SU-DHL-6 (cell line): Measurements from ENCODE around the gene C5AR2.
"Not testable (repeated sequence)": the region's sequence is repeated elsewhere in the genome, so short reads cannot be mapped to it uniquely, and the experiment has no call there.

Source experiments
- EZH2phosphoT487 ChIP-seq: fragments of 200-600 bp; sonication (generic), shearing (Covaris generic); conservative IDR thresholded peaks from 2 replicates; pipeline ENCODE4 v1.6.1; 2018; ENCODE audit warnings: mild to moderate bottlenecking, antibody characterized with exemption, low read length, moderate library complexity, mixed read lengths
- TF ChIP-seq, protein P1 (sequence below): fragments of 200-600 bp; sonication (generic); IDR thresholded peaks from one replicate; pipeline ENCODE4 v1.5.1; 2017; ENCODE audit warnings: antibody characterized with exemption, mild to moderate bottlenecking, low read length, moderate library complexity; ENCODE audit not compliant: insufficient read depth, poor library complexity, severe bottlenecking

DNA sequence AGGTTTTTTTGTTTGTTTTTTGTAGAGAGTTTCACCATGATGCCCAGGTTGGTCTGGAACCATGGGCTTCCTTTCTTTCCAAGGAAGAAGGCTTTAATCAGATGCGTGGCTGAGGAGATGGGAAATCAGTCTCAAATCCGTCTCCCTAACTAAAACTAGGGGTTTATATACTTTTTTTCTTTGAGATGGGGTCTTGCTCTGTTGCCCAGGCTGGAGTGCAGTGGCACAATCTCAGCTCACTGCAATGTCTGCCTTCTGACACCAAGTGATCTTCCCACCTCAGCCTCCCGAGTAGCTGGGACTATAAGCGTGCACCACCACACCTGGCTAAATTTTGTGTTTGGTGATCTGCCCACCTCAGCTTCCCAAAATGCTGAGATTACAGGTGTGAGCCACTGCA lies 52.6 kb downstream of the C5AR2 start:
- TF ChIP-seq, protein P1, sequence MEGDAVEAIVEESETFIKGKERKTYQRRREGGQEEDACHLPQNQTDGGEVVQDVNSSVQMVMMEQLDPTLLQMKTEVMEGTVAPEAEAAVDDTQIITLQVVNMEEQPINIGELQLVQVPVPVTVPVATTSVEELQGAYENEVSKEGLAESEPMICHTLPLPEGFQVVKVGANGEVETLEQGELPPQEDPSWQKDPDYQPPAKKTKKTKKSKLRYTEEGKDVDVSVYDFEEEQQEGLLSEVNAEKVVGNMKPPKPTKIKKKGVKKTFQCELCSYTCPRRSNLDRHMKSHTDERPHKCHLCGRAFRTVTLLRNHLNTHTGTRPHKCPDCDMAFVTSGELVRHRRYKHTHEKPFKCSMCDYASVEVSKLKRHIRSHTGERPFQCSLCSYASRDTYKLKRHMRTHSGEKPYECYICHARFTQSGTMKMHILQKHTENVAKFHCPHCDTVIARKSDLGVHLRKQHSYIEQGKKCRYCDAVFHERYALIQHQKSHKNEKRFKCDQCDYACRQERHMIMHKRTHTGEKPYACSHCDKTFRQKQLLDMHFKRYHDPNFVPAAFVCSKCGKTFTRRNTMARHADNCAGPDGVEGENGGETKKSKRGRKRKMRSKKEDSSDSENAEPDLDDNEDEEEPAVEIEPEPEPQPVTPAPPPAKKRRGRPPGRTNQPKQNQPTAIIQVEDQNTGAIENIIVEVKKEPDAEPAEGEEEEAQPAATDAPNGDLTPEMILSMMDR = not testable (repeated sequence)
- not testable (repeated sequence) for TF ChIP-seq EZH2phosphoT487
